OCI-LY1 (cell line): ENCODE measurements around the gene FAM47B.

ENCODE experiments used
- H2AFZ ChIP-seq: fragments of 200-600 bp; sonication (generic), shearing (Covaris generic); 2 replicates; pipeline ENCODE4 v1.6.0; 2014; ENCODE audit warnings: antibody characterized with exemption, mild to moderate bottlenecking, low read length
- H3F3A ChIP-seq: fragments of 200-600 bp; sonication (generic), shearing (Covaris generic); 2 replicates; pipeline ENCODE4 v1.6.0; 2014; ENCODE audit warnings: mild to moderate bottlenecking, antibody characterized with exemption, low read length, moderate library complexity; ENCODE audit not compliant: insufficient read depth
- H3K27ac ChIP-seq: fragments of 200-600 bp; sonication (generic); 2 replicates; pipeline ENCODE4 v1.5.1; 2014; ENCODE audit warnings: low read length, mixed run types, mild to moderate bottlenecking, low read depth; ENCODE audit not compliant: poor library complexity, severe bottlenecking
- H3K27me3 ChIP-seq: fragments of 200-600 bp; sonication (generic); 2 replicates; pipeline ENCODE4 v1.6.0; 2014; ENCODE audit warnings: antibody characterized with exemption, mild to moderate bottlenecking, low read length, moderate library complexity; ENCODE audit not compliant: insufficient read depth
- H3K36me3 ChIP-seq: fragments of 200-600 bp; sonication (generic); 2 replicates; pipeline ENCODE4 v1.6.1; 2014; ENCODE audit warnings: mild to moderate bottlenecking, antibody characterized with exemption, low read length, moderate library complexity, mixed read lengths; ENCODE audit not compliant: insufficient read depth
- H3K4me1 ChIP-seq: fragments of 200-600 bp; sonication (generic); 2 replicates; pipeline ENCODE4 v1.5.1; 2014; ENCODE audit warnings: mild to moderate bottlenecking, low read length, moderate library complexity; ENCODE audit not compliant: insufficient read depth, severe bottlenecking
- H3K4me2 ChIP-seq: fragments of 200-600 bp; sonication (generic), shearing (Covaris generic); 2 replicates; pipeline ENCODE4 v1.6.1; 2014; ENCODE audit warnings: low read length
- H3K4me3 ChIP-seq: fragments of 200-600 bp; sonication (generic); 2 replicates; pipeline ENCODE4 v1.5.1; 2014; ENCODE audit warnings: low read length, low read depth, mild to moderate bottlenecking, mixed read lengths; ENCODE audit not compliant: poor library complexity, severe bottlenecking
- H3K79me2 ChIP-seq: fragments of 200-600 bp; shearing (Covaris generic); 2 replicates; pipeline ENCODE4 v1.6.1; 2016; ENCODE audit warnings: mixed run types, low read length, mixed read lengths; ENCODE audit not compliant: insufficient read depth
- H3K9ac ChIP-seq: fragments of 200-600 bp; sonication (generic), shearing (Covaris generic); 2 replicates; pipeline ENCODE4 v1.6.1; 2014; ENCODE audit warnings: mild to moderate bottlenecking, low read length, mixed read lengths
- H3K9me2 ChIP-seq: fragments of 200-600 bp; sonication (generic), shearing (Covaris generic); 2 replicates; pipeline ENCODE4 v1.6.1; 2014; ENCODE audit warnings: low read depth, mild to moderate bottlenecking, low read length, mixed read lengths
- H3K9me3 ChIP-seq: fragments of 200-600 bp; shearing (Covaris generic); 2 replicates; pipeline ENCODE4 v1.6.1; 2014; ENCODE audit warnings: low read length, mixed read lengths
- H4K20me1 ChIP-seq: fragments of 200-600 bp; sonication (generic), shearing (Covaris generic); 2 replicates; pipeline ENCODE4 v1.6.0; 2016; ENCODE audit warnings: mild to moderate bottlenecking, low read length; ENCODE audit not compliant: insufficient read depth
- EZH2 ChIP-seq: fragments of 200-600 bp; sonication (generic), shearing (Covaris generic); IDR thresholded peaks from 2 replicates; pipeline ENCODE4 v1.8.0; 2017; ENCODE audit warnings: borderline replicate concordance, mixed run types, mild to moderate bottlenecking, antibody characterized with exemption, low read length, moderate library complexity, mixed read lengths
- TF ChIP-seq, protein P1 (sequence below): fragments of 200-600 bp; sonication (generic), shearing (Covaris generic); IDR thresholded peaks from 2 replicates; pipeline ENCODE4 v1.5.1; 2017; ENCODE audit warnings: mild to moderate bottlenecking, antibody characterized with exemption, low read length, moderate library complexity, mixed read lengths

Gene FAM47B

DNA sequence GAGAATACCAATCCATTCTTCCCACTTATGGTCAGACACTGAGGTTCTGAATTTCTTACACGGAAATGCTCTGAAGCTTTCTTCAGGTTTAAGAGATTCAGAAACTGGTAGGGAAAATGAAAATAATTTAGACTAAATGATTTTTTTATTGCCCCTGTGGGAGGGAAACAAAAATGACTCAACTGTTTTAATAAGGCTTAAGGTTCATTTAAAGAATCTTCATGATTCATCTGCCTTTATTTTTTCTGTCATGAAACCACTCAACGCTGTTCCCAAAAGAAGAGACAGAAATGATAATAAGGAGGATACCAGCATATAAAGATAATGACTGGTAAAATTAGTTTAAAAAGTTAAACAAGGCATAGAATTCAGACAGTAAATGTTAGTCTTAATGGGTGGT lies 39.3 kb upstream of the FAM47B start:
- no peaks in the 10 kb centered on the region for H3K79me2 ChIP-seq
- no peak overlapping the region for H2AFZ ChIP-seq
- TF ChIP-seq, protein P1, sequence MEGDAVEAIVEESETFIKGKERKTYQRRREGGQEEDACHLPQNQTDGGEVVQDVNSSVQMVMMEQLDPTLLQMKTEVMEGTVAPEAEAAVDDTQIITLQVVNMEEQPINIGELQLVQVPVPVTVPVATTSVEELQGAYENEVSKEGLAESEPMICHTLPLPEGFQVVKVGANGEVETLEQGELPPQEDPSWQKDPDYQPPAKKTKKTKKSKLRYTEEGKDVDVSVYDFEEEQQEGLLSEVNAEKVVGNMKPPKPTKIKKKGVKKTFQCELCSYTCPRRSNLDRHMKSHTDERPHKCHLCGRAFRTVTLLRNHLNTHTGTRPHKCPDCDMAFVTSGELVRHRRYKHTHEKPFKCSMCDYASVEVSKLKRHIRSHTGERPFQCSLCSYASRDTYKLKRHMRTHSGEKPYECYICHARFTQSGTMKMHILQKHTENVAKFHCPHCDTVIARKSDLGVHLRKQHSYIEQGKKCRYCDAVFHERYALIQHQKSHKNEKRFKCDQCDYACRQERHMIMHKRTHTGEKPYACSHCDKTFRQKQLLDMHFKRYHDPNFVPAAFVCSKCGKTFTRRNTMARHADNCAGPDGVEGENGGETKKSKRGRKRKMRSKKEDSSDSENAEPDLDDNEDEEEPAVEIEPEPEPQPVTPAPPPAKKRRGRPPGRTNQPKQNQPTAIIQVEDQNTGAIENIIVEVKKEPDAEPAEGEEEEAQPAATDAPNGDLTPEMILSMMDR = no peak
- TF ChIP-seq EZH2 = no peak
- no peaks in the 10 kb centered on the region for H3K27me3 ChIP-seq
- H3K9me2 ChIP-seq = no peaks in the 10 kb centered on the region
- no peak overlapping the region for H3K27ac ChIP-seq
- no peak overlapping the region for H3K4me2 ChIP-seq
- H3K36me3 ChIP-seq = no peaks in the 10 kb centered on the region
- no peak overlapping the region for H3K9ac ChIP-seq
- no peaks in the 10 kb centered on the region for H3K4me1 ChIP-seq
- H4K20me1 ChIP-seq = no peaks in the 10 kb centered on the region
- no peak overlapping the region for H3K4me3 ChIP-seq
- no peaks in the 10 kb centered on the region for H3K9me3 ChIP-seq
- H3F3A ChIP-seq = no peaks in the 10 kb centered on the region

DNA sequence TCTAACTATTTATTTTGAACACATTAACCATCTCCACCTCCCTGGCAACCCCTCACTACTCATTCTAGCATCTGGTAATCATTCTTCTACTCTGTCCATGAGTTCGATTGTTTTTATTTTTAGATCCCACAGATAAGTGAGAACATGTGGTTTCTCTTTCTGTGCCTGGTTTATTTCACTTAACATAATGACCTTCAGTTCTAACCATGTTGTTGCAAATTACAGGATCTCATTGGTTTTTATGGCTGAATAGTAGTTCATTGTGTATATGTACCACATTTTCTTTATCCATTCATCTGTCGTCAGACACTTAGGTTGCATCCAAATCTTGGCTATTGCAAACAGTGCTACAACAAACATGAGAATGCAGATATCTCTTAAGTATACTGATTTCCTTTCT lies 33.4 kb upstream of the FAM47B start:
- Histone ChIP-seq H3K9me3 (no peaks in the 10 kb centered on the region), H3F3A (no peaks in the 10 kb centered on the region), H3K4me3 (no peak overlapping the region), H3K27ac (no peak overlapping the region), H3K9ac (no peak overlapping the region), H3K4me2 (no peak overlapping the region), H3K79me2 (no peaks in the 10 kb centered on the region), H2AFZ (no peak overlapping the region), H3K36me3 (no peaks in the 10 kb centered on the region), H3K27me3 (no peaks in the 10 kb centered on the region), H4K20me1 (no peaks in the 10 kb centered on the region), H3K4me1 (no peaks in the 10 kb centered on the region), H3K9me2 (no peaks in the 10 kb centered on the region)
- TF ChIP-seq, protein P1 = no peak
- TF ChIP-seq EZH2 = no peak

DNA sequence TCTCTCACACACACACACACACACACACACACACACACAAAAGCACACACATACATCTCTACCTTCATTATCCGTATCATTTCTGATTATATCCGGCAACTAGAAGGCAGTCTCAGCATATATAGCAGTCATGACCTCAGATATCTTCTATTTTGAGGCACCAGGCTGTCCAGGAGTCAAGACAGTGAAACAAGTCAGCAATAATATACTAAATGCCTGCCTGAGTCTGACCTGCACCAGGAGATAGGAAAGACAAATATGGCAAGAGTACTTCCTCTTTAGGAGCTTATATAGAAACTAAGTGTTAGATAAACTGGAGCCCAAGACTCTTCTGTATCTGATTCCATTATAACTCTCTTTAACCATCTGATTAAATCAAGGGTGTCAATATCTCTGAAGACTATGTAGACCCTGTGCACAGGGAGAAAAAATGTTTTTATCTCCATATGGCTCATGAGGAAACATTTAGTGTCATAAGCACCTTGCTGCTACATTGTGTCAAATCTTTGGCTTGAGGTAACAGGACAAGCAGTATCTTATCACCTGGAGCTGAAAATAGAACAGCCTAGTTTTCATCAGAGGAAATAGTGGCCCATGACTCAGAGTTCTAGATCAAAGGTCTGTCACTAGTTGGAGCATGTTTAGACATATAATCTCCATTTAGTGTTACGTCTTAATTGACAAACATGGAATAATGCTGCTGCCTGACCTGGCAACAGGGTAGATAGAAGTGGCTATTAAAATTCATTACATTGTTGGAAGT lies 27.0 kb upstream of the FAM47B start:
- H3K9me3 ChIP-seq = no peaks in the 10 kb centered on the region
- no peaks in the 10 kb centered on the region for H4K20me1 ChIP-seq
- no peaks in the 10 kb centered on the region for H3K79me2 ChIP-seq
- H3K9ac ChIP-seq = no peak overlapping the region
- no peak overlapping the region for H3K27ac ChIP-seq
- no peaks in the 10 kb centered on the region for H3K27me3 ChIP-seq
- H3K4me2 ChIP-seq = no peak overlapping the region
- H3K4me1 ChIP-seq = no peaks in the 10 kb centered on the region
- no peaks in the 10 kb centered on the region for H3F3A ChIP-seq
- H2AFZ ChIP-seq = no peak overlapping the region
- no peaks in the 10 kb centered on the region for H3K36me3 ChIP-seq
- no peaks in the 10 kb centered on the region for H3K9me2 ChIP-seq
- TF ChIP-seq EZH2 = no peak
- TF ChIP-seq, protein P1 = no peak
- no peak overlapping the region for H3K4me3 ChIP-seq
